DMS114 treated with DMSO at 0.1 percent for 48 hours (cell line): ENCODE results near the gene TTL.
"Not testable (repeated sequence)": the region's sequence is repeated elsewhere in the genome, so short reads cannot be mapped to it uniquely, and the experiment has no call there.

Source experiments
- DNase-seq: peaks from one replicate; lab custom pipeline; 2025; ENCODE audit not compliant: unreplicated experiment; lab: John Stamatoyannopoulos, UW

The TTL gene

DNA sequence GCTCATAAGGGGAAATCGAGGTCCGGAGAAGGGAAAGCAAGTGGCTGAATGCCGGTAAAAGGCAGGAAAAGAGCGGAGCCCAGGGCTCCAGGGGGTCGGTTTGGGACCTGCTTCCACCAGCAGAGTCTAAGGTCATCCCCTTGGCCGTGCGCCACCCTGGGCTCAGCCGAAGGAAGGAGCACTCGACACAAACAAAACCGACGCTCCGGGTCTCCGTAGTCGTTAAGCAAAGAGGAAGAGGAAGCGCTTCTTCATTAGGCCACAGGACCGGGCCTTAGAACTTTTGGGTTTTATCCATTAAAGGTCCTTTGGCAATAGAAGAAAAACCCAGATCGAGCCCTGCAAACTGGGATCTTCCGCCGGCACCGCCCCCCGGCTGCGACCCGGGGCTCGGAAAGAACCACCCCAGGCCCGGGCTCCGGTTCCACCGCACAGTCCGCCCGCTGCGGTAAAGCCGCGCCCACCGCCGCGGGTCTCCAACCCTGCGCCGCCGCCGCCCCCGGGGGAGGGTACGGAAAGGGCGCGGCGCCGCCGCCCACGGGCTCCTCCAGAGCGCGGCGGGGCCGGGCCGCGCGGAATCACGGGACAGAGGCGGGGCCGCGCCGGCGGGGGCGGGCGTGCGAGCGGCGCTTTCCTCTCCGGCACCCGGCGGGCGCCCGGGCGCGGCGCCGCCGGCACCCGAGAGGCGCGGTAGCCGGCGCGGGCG is at the start of gene TTL:
TTL (plus strand) TSS at position 629 of the 706 bp plus-strand sequence. CDS start 189 bp downstream, outside the sequence.
- no peak for DNase-seq

GRCh38 chr2:112432390-112432734 is 49.6 kb upstream of the TTL start:
- not testable (repeated sequence) for DNase-seq

DNA sequence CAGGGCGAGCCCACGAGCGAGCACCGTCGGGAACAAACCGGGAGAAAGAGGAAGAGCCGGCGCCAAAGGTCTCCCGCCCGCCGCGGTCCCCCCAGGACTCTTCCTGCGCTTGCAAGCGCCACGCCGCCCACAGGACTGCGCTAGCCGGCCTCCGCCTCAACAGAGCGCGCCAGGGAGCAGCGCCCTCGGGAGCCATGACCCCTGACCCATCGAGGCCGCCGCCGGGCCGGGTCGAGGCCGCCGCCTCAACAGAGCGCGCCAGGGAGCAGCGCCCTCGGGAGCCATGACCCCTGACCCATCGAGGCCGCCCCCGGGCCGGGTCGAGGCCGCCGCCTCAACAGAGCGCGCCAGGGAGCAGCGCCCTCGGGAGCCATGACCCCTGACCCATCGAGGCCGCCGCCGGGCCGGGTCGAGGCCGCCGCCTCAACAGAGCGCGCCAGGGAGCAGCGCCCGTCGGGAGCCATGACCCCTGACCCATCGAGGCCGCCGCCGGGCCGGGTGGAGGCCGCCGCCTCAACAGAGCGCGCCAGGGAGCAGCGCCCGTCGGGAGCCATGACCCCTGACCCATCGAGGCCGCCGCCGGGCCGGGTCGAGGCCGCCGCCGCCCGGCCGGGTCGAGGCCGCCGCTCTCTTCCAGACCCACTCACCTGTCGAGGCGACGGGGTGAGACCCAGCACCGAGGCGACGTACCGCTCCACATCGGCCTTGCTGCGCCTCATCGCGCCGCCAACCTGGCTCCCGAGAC is 49.0 kb upstream of the TTL start:
- not testable (repeated sequence) for DNase-seq

- not testable (repeated sequence) for DNase-seq
Observed at GRCh38 chr2:112433480-112433879, 48.5 kb upstream of the TTL start, which contains the start of gene RGPD8. Gene RGPD8, minus strand, starts transcription at chr2:112433645. Its CDS starts 192 bp downstream, at chr2:112433453.

DNA sequence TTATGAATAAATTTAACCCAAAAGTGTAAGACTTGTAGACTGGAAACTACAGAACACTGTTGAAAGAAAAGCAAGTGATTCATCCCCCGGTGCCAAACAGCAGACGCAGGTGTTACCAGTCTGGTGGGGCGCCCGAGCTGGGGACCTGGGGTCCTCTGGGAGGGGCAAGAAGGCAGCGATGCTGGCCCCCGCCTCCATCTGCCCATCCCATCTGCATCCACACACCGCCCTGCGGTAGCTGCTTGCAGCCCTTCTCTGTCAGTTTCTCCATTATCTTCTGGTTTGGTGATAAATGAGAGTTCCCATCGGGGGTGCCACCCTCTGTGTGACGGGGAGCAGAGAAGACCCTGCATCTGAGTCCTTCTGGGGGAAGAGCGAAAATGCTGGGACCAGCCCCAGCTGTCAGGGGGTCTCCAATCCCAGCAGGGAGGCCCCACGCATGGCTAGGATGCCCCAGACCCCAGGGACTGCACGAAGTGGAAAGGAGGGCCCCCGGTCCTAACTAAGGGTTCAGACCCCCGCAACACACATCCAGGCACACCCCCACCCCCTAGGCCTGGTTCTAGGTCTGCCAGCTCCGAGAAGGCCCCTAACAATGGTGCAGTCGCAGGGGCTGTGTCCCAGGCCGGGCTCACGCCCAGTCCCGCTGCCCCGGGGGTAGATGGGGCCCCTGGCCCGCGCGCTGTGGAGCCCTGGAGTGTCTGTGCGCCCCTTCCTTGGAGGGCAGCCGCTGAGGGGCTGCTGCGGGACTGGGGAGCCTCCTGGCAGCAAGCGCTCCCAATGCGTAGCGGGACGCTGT is 47.8 kb upstream of the TTL start:
- DNase-seq = no peak

DNA sequence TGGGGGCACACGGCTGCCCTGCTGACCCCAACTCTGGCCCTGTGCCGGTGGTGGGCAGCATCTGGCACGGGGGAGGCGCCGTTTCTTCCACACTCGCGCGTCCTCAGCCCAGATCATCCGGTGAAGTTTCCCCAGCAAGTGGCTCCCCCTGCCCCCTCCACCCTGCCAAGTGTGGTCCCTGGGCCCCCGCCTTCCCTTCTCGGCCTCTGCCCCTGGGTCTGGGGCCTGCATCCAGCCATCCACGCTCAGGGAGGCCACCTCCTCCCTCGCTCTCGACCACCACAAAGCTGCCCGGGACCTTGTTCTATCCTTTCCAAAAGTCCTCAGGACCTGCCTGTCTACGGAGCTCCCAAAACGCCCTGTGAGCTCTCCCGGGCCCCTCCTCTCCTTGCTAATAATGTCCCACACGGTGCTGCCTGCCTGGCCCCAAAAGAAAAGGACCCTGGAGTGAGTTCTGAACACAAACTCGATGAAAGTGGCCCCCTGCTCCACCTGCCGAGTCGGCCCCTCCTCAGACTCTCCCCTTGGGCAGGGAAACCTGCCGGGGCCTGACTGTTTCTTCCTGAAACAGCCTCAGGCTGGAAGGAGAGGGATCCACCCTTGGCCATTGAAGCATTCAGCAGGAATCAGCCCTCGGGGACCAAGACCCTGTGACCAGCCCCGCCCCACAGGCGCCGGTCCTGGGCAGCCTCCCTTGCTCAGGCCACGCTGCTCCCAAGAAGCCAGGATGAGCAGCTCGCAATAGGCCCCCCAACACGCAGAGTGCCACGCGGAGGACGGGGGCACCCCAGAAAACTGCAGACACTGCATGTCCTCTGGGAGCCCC is 46.9 kb upstream of the TTL start:
- not testable (repeated sequence) for DNase-seq

DNA sequence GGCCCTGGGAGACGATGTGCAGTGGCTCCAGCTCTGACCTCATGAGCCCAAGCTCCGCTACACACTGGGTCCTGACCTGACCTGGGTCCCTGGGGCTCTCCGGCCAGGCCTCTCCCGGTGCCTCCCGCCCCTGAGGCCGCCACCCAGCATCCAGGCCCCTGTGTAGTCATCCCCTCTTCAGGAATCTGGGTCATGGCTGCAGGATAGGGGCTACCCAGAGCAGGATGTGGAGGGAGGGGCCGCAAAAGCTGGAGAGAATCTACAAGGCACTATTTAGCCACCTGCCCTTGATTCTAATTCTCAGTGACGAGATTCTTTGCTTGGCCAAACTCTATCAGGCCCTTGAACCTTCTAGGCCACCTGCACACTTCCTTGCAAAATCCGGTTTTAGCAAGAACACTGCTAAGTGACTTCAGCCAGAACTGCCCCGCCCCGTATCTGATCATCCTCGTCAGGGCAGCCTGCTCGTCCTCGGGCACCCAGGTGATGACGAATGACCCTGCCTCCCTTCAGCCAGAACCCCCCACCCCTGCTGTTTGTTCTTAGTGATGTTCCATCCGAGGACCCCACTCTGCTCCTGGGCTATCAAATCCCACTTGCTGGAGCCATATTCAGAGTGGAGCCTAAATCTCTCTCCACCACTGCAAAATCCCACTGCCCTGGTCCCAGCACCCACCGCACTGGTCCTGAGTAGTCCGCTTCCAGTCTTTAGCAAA is 46.1 kb upstream of the TTL start:
- not testable (repeated sequence) for DNase-seq

DNA sequence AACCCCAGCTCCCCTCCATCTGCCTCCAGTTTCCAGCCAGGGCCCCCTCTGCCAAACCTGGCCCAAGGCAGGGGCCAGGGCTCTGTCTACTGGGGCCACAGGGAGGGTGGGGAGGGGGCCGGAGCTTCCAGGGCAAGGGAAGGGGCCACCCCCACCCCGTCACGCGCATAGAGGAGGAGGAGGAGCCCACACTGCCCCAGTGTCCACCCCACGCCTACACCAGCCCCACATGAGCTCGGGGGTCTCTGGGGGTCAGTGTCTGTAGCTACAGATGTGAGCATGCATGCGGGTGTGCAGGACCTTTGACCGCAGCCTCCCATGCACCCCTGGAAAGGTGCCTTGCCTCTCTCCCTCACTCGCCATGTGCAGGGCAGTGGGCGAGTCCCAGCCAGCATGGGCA is 45.0 kb upstream of the TTL start:
- DNase-seq = not testable (repeated sequence)

DNA sequence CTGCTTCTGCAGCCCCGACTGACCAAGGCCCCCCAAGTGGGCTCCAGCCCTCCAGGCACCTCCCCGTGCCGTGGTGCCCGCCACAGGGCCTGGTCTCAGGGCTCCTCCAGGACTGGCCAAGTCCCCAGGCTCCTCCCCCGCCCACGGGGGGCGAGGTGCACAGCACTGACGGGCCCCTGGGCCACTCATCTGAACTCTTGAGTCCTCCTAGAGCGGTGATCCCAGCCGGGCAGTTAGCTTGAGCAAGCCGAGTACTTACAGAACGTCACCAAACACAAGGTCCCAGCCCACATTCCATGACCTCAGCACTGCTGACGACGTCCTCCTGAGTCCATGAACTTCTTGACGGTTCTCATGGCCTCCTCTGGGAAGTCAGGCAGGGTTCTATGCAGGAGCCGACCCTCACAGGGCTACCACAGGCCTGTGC is 44.5 kb upstream of the TTL start:
- not testable (repeated sequence) for DNase-seq

DNA sequence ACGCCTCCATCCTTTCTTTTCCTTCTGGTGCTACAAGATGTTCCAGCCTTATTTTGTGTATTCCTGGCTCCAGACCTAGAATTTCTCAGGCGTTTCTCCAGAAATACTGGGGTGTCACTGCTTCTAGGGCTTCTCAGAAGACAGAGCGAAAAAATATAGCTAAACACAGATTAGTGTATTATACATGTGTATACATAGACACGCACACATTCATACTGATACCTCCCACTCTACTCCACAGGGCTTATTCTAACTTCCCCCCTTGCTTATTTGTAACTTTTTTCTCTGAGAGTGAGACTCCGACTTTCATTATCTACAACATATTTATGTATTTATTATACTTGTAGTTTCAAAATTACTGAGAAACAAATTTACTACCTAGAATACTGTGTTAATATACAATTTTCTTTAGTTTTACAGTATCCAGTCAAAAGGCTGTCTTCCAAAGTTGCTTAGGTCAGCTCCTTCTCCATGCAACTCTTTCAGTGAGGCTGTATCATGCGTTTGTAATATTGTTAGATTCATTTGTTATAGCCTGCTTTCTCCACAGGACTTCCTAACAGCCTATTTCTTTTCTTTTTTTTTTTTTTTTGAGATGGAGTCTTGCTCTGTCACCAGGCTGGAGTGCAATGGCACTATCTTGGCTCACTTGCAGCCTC is 43.2 kb upstream of the TTL start:
- DNase-seq = not testable (repeated sequence)

DNA sequence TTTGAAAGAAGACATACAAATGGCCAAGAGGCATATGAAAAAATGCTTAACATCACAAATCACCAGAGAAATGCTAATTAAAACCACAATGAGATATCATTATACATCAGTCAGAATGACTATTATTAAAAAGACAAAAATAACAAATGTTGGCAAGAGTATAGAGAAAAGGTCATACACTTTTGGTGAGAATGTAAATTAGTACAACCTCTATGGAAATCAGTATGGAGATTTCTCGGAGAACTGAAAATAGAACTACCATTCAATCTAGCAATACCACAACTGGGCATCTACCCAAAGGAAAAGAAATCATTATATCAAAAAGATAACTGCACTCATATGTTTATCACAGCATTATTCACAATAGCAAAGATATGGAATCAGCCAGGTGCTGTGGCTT is 37.7 kb upstream of the TTL start:
- DNase-seq = not testable (repeated sequence)

- no peak for DNase-seq
Observed at GRCh38 chr2:112449854-112450253, 32.1 kb upstream of the TTL start.

DNA sequence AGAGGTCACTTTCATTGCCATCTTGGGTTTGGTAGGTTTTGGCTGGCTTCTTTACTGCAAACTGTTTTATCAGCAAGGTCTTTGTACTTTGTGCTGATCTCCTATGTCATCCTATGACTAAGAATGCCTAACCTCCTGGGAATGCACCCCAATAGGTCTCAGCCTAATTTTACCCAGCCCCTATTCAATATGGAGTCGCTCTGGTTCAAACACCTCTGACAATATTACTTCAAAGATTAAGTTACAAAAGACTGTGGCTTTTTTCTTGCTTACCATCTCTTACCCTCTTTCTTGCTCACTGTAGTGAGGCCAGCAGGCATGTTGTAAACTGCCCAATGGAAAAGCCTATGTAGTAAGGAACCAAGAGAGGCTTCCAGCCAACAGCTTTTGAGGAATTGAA is 30.6 kb upstream of the TTL start:
- no peak for DNase-seq

DNA sequence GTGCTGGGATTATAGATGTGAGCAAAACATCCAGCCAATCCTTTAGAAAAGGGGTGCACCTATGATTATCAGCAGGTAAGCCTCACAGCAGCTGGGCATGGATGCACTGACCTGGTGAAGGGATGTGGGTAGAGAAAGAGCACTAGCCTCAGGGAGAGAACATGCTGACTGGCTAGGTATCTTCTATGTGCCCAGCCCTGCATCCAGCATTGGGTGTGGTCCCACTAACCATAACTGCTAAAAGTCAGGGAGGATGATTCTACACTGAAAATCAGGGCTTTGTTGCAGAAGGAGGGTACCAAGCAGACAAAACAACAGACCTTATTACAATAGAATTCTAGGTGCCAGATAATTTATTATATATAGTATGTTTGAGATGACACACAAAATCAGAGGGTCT is 27.4 kb upstream of the TTL start:
- DNase-seq = no peak

- no peak for DNase-seq
Observed at GRCh38 chr2:112459372-112459771, 22.6 kb upstream of the TTL start.

GRCh38 chr2:112462178-112462577 is 19.8 kb upstream of the TTL start:
- no peak for DNase-seq

DNA sequence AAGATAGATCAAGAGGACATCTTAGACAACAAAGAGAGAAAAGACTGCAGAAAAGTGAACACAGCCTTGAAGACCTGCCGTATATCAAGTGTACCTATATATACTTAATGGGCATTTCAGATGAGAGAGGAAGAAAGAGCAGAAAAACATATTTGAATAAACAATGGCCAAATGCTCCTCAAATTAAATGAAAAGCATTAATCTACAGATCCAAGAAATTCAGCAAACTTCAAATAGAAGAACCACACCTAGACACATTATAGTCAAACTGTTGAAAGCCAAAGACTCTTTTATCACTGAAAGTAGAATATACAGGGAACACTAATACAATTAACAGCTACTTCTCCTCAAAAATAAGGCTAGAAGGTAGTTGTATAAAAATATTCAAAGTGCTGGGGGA is 18.7 kb upstream of the TTL start:
- no peak for DNase-seq

DNA sequence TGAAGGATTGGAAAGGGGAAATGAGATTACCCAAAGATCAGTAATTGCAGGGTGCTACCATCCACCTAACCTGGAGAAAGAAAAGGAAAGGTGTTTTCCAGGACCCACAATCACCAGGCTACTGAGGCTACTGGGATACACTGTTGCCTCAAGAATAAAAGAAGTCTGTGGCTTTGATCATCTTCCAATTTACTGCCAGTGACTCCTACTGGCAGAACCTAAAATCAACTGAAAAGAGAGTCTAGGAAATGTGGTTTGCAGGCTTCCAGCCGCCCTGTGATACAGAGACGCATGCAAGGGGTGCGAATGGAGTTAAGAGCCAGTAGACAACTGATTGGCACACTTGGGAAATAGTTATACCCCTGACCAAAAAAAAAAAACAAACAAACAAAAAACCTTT is 16.6 kb upstream of the TTL start:
- no peak for DNase-seq

- DNase-seq = no peak
Observed at GRCh38 chr2:112472547-112473263, 9.3 kb upstream of the TTL start.
